Esophagus muscularis mucosa (tissue), 4 donors: ENCODE data around the gene CHCHD6. TPM values are rescaled to one million over a fixed set of nuclear protein-coding genes. Genes with fewer than 3 reads are reported as not detected.

Experiments
- DNase-seq: peaks from one replicate; pipeline ENCODE4 v3.0.0-alpha.2; 2017; ENCODE audit errors: extremely low spot score
- H3K27ac ChIP-seq, 4 donors: fragments of 200-600 bp; sonication (generic); replicated peaks in 1 of 4; 1 replicate in 3 of 4; 2 replicates in 1 of 4; pipeline ENCODE4 v1.5.1; 2016 to 2019; ENCODE audit warnings: mild to moderate bottlenecking in 1 of 4
- H3K27me3 ChIP-seq, 4 donors: fragments of 200-600 bp; sonication (generic); one replicate each; pipeline versions ENCODE4 v1.5.1 to v1.6.0; 2016 to 2019
- H3K36me3 ChIP-seq, 4 donors: fragments of 200-600 bp; sonication (generic); one replicate each; pipeline ENCODE4 v1.5.1; 2016 to 2019
- H3K4me1 ChIP-seq, 4 donors: fragments of 200-600 bp; sonication (generic); one replicate each; pipeline ENCODE4 v1.5.1; 2016 to 2019
- H3K4me3 ChIP-seq, 4 donors: fragments of 200-600 bp; sonication (generic); 1 replicate in 2 of 4; 2 replicates in 2 of 4; pipeline ENCODE4 v1.5.1; 2016 to 2019; ENCODE audit warnings: mild to moderate bottlenecking in 4 of 4, moderate library complexity in 1 of 4
- H3K9me3 ChIP-seq, 4 donors: fragments of 200-600 bp; sonication (generic); 1 replicate in 3 of 4; 2 replicates in 1 of 4; pipeline ENCODE4 v1.5.1; 2016 to 2019
- EP300 ChIP-seq: sonication (generic); formaldehyde crosslinking; IDR thresholded peaks from one replicate; pipeline ENCODE4 v1.6.1; 2017; ENCODE audit warnings: antibody characterized with exemption
- POLR2A ChIP-seq: fragments of 450-650 bp; IDR thresholded peaks from one replicate; pipeline ENCODE4 v1.6.1; 2017; ENCODE audit warnings: antibody characterized with exemption, moderate library complexity, mild to moderate bottlenecking, low read depth
- POLR2AphosphoS5 ChIP-seq, 2 donors: sonication (generic); formaldehyde crosslinking; IDR thresholded peaks; one replicate each; pipeline ENCODE4 v1.6.1; 2017; ENCODE audit warnings: antibody characterized with exemption in 2 of 2
- WGBS: methylation state at CpG from one replicate; pipeline ENCODE4 v1.1.5; 2018; 5-methylcytosine and 5-hydroxymethylcytosine counted together
- intact Hi-C: fragments of 100-400 bp; cut with DNase I; formaldehyde crosslinking; loops from one replicate; pipeline ENCODE4 v1.15.1; 2023
- total RNA-seq, 4 donors: library from RNA; depleted of rRNA; stranded (reverse); fragments of >200 nt; gene quantifications; one replicate each; pipeline versions ENCODE4 v1.1.0 to v1.2.1, GENCODE V29; 2016
- TF ChIP-seq, protein P1 (sequence below), 3 experiments: fragments of 200-600 bp in 2 of 3; fragments of 450-650 bp in 1 of 3; sonication (generic) in 2 of 3; IDR thresholded peaks; one replicate each; pipeline ENCODE4 v1.5.1; 2017 to 2019; ENCODE audit warnings: antibody characterized with exemption in 3 of 3, mild to moderate bottlenecking in 2 of 3, moderate library complexity in 1 of 3

Gene CHCHD6
- total RNA-seq, 4 donors from 2014 or later: 10.3 to 13.4 (median 12.1) TPM

DNA sequence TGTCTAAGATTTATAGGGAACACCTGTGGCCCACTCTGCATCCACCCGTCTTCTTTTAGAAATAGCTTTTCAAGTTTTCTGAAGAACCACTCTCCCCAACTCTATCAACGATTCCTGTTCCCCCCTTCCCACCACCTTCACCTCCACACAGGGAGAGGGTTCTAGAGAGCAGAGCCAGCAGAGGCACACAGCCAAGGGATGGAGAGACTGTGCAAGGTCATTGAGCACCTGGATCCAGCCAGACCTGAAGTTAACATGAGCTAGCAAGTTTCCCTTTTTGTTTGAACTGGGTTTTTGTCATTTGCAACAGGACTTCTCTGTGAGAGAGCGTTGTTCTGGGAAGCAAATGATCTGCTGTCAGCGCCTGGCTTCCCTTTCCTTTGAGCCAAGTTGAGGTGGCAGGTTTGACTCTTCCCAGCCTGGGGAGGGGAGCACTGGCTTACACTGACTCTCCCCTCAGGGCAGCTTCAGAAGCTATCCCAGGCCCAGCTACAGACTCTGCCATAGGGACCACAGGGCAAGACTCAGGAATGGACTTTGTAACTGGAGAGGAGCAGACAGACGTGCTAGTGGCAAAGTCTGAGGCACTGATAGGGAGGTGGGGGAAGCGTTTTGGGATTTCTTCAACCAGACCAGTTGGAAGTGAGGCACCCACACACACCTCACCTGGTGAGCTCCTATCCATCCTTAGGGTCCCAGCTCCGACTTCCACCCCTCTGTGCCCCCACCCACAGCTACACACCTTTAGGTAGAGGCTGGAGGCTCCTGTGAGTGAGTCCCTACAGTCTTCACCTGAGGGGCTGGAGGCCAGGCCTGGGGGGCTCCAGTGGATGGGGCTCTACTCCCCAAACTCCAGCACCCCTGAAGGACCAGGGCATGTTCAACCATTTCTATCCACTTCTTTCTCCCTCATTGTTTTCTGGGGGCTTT, 259.5 kb downstream of the CHCHD6 start:
- no peak for DNase-seq
- WGBS: 92% methylated on average over 7 of the region's 7 CpGs
- peaks cover 0 to 8% (median 3%) of the 10 kb centered on the region in 4 donors for H3K36me3 ChIP-seq

DNA sequence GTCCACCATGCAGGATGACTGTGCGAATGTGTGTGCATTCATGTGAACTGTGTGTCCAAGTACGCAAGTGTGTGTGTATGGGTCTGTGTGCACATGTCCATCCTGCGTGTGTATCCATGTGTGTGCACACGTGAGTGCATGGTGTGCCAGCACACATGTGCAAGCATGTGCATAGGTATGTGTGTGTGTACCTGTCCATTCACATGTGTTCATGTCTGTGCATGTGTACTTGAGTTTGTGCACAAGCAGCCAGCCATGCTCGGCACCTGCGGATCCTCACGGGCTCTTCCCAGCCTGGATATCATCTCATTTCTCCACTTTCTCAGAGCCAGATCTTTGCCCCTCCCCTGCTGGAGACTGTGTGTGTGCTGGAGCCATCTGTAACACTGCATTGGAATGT, 260.2 kb downstream of the CHCHD6 start:
- H3K4me3 ChIP-seq: no peak overlapping the region
- WGBS: 86% methylated on average over 7 of the region's 7 CpGs
- no peaks in the 10 kb centered on the region for H3K27me3 ChIP-seq
- TF ChIP-seq POLR2AphosphoS5 (IDR thresholded peaks at IDR 0.05) (no peak), POLR2A (no peak), EP300 (no peak)
- TF ChIP-seq, protein P1, sequence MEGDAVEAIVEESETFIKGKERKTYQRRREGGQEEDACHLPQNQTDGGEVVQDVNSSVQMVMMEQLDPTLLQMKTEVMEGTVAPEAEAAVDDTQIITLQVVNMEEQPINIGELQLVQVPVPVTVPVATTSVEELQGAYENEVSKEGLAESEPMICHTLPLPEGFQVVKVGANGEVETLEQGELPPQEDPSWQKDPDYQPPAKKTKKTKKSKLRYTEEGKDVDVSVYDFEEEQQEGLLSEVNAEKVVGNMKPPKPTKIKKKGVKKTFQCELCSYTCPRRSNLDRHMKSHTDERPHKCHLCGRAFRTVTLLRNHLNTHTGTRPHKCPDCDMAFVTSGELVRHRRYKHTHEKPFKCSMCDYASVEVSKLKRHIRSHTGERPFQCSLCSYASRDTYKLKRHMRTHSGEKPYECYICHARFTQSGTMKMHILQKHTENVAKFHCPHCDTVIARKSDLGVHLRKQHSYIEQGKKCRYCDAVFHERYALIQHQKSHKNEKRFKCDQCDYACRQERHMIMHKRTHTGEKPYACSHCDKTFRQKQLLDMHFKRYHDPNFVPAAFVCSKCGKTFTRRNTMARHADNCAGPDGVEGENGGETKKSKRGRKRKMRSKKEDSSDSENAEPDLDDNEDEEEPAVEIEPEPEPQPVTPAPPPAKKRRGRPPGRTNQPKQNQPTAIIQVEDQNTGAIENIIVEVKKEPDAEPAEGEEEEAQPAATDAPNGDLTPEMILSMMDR (IDR thresholded peaks at IDR 0.05): no peak
- no peak for DNase-seq
- H3K9me3 ChIP-seq: no peaks in the 10 kb centered on the region
- H3K4me1 ChIP-seq: peaks cover 17 to 21% (median 19%) of the 10 kb centered on the region in 4 donors
- H3K27ac ChIP-seq: no peak overlapping the region
- intact Hi-C loops: no loop called here
- H3K36me3 ChIP-seq: peaks cover 0 to 7% (median 2%) of the 10 kb centered on the region in 4 donors

More for the DNA sequence above, 259.5 kb downstream of the CHCHD6 start:
- Histone ChIP-seq H3K4me3 (no peak overlapping the region), H3K4me1 (peaks cover 17 to 21% (median 19%) of the 10 kb centered on the region in 4 donors), H3K27ac (no peak overlapping the region), H3K27me3 (no peaks in the 10 kb centered on the region), H3K9me3 (no peaks in the 10 kb centered on the region)
- intact Hi-C loops: no loop called here
- TF ChIP-seq, protein P1 (IDR thresholded peaks at IDR 0.05): no peak
- no peak for TF ChIP-seq EP300
- TF ChIP-seq POLR2A: no peak

DNA sequence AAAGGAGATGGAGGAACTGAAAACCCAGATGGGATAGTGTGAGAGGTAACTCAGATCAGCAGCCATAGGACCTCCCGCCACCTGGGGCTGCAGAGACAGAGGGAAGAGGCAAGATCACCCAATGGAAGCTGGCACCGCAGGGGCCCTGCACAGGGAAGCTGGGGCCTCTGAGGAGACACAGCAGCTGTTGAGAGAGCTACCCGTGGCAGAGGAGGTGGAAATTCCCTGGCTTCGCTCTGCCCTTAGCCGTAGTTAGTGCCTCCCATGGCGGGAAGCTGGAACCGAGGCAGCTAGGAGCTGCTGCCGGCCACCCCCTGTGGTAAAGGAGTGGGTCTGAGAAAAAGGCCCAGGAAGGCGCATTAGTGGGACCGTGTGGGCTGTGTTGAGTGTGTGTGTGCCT, 260.9 kb downstream of the CHCHD6 start:
- Histone ChIP-seq H3K4me3 (no peak overlapping the region), H3K27me3 (no peaks in the 10 kb centered on the region), H3K27ac (no peak overlapping the region), H3K4me1 (peaks cover 17 to 21% (median 19%) of the 10 kb centered on the region in 4 donors), H3K36me3 (peaks cover 0 to 7% (median 1%) of the 10 kb centered on the region in 4 donors), H3K9me3 (no peaks in the 10 kb centered on the region)
- TF ChIP-seq POLR2AphosphoS5 (IDR thresholded peaks at IDR 0.05) (no peak), POLR2A (no peak), EP300 (no peak)
- TF ChIP-seq, protein P1 (IDR thresholded peaks at IDR 0.05): no peak
- WGBS: 81% methylated on average over 10 of the region's 10 CpGs
- intact Hi-C loops: no loop called here
- no peak for DNase-seq

DNA sequence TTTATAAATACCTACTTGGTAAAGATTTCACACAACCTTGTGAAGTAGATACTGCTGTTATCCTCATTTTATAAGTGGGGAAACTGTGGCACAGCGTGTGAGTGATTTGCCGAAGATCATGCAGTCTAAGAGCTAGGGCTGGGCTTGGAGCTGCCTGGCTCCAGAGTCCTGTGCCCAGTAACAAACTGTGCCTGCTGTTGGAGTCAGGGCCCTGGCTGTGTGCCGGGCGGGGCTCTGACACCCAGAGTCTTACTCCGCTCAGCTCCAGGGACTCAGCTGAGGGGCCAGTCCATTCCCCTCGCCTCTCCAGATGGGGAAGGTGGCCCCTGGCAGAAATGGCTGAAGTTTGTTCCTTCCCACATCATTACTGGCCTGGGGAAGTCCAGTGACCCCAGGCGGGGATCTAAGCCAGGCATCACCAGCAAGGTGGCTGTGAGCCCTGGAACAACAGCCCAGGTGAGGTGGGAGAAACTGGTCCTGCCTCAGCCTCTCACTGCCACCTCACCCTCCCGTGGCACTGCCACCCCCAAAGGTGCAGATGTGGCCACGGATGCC, 261.6 kb downstream of the CHCHD6 start:
- Histone ChIP-seq H3K27me3 (no peaks in the 10 kb centered on the region), H3K27ac (no peak overlapping the region), H3K4me1 (peaks cover 15 to 18% (median 17%) of the 10 kb centered on the region in 4 donors), H3K36me3 (peaks cover 0 to under 1% (median 0%) of the 10 kb centered on the region in 4 donors), H3K9me3 (no peaks in the 10 kb centered on the region), H3K4me3 (no peak overlapping the region)
- intact Hi-C loops: no loop called here
- TF ChIP-seq EP300 (no peak), POLR2AphosphoS5 (IDR thresholded peaks at IDR 0.05) (no peak), POLR2A (no peak)
- TF ChIP-seq, protein P1 (IDR thresholded peaks at IDR 0.05): no peak
- 83% methylated on average over 3 of the region's 9 CpGs for WGBS
- no peak for DNase-seq
